Panc1 (cell line): ENCODE results near the gene FAM81B. TPM values are rescaled to one million over a fixed set of nuclear protein-coding genes. Genes with fewer than 3 reads are reported as not detected.

Experiments used
- ATAC-seq: fragments of 200-7000 bp; cut with Tn5 transposase; 2 replicates; pipeline ENCODE4 v1.9.1; 2020; ENCODE audit warnings: mild to moderate bottlenecking, moderate library complexity
- BruUV-seq: library from RNA; stranded (reverse); fragments of 400-500 nt; replicated peaks from 2 replicates; lab custom pipeline; 2021; lab: Mats Ljungman, UMichigan
- CTCF ChIA-PET: fragments of 300-600 bp; sonication (Branson Sonifier 250); formaldehyde crosslinking; loops from one replicate; lab custom pipeline; 2022; ENCODE audit warnings: antibody characterized with exemption; lab: Charles Lee
- POLR2A ChIA-PET: fragments of 300-600 bp; sonication (Branson Sonifier 250); formaldehyde crosslinking; loops from one replicate; lab custom pipeline; 2022; ENCODE audit warnings: antibody characterized with exemption; lab: Charles Lee
- DNase-seq: peaks from one replicate; pipeline ENCODE4 v3.0.0-alpha.2; 2010; ENCODE audit warnings: low read depth, low spot score
- H3K27ac ChIP-seq: 2 replicates; pipeline ENCODE4 v1.5.1; 2011; ENCODE audit warnings: mild to moderate bottlenecking, low read length, inconsistent platforms
- H3K27me3 ChIP-seq: fragments of 200-500 bp; sonication (Bioruptor generic); 2 replicates; pipeline ENCODE4 v1.6.0; 2014; ENCODE audit warnings: low read length, inconsistent platforms; ENCODE audit not compliant: control insufficient read depth, insufficient read depth
- H3K36me3 ChIP-seq: fragments of 200-500 bp; sonication (Bioruptor generic); 2 replicates; pipeline ENCODE4 v1.5.1; 2014; ENCODE audit warnings: inconsistent platforms, mild to moderate bottlenecking, low read length, moderate library complexity; ENCODE audit not compliant: control insufficient read depth, insufficient read depth
- H3K4me1 ChIP-seq: 2 replicates; pipeline ENCODE4 v1.5.1; 2011; ENCODE audit warnings: inconsistent platforms, mild to moderate bottlenecking, low read length, moderate library complexity; ENCODE audit not compliant: control insufficient read depth, insufficient read depth
- H3K4me3 ChIP-seq, 2 experiments: 2 replicates each; pipeline ENCODE4 v1.5.1; 2011 to 2012; ENCODE audit warnings: low read depth in 2 of 2, low read length in 2 of 2, mild to moderate bottlenecking in 2 of 2, inconsistent platforms in 1 of 2, moderate library complexity in 1 of 2
- H3K9me3 ChIP-seq: fragments of 200-500 bp; sonication (Bioruptor generic); 2 replicates; pipeline ENCODE4 v1.5.1; 2014; ENCODE audit warnings: low read depth, mild to moderate bottlenecking, inconsistent platforms, low read length, moderate library complexity; ENCODE audit not compliant: control insufficient read depth, insufficient read depth
- POLR2AphosphoS5 ChIP-seq: IDR thresholded peaks from 2 replicates; pipeline ENCODE4 v1.6.1; 2012; ENCODE audit warnings: mild to moderate bottlenecking, low read depth, low read length, moderate library complexity
- REST ChIP-seq, 2 experiments: IDR thresholded peaks; 2 replicates each; pipeline ENCODE4 v1.6.1; 2011 to 2012; ENCODE audit warnings: low read depth in 2 of 2, control low read depth in 1 of 2, low read length in 1 of 2, mild to moderate bottlenecking in 1 of 2, moderate library complexity in 1 of 2; ENCODE audit not compliant: insufficient read depth in 1 of 2
- SIN3A ChIP-seq: IDR thresholded peaks from 2 replicates; pipeline ENCODE4 v1.6.1; 2012; ENCODE audit warnings: low read depth, mild to moderate bottlenecking, low read length, moderate library complexity, borderline replicate concordance; ENCODE audit not compliant: insufficient read depth
- TCF7L2 ChIP-seq: IDR thresholded peaks from 2 replicates; pipeline ENCODE4 v1.6.1; 2011; ENCODE audit warnings: mild to moderate bottlenecking, low read depth, low read length, inconsistent platforms
- in situ Hi-C: cut with HindIII; loops from 2 replicates; pipeline ENCODE4 v1.10.0; 2016; ENCODE audit warnings: low sequenced_read_pairs, low pct_unique_long_range_greater_than_20kb
- intact Hi-C: fragments of 100-400 bp; cut with micrococcal nuclease; formaldehyde crosslinking; loops from one replicate; pipeline ENCODE4 v1.10.0; 2022; ENCODE audit not compliant: unreplicated experiment
- total RNA-seq: library from RNA; stranded (reverse); gene quantifications from one replicate; pipeline ENCODE4 v1.2.1, GENCODE V29; 2021; ENCODE audit not compliant: unreplicated experiment
- TF ChIP-seq, protein P1 (sequence below): fragments of 450-650 bp; IDR thresholded peaks from 2 replicates; pipeline ENCODE4 v1.5.1; 2017; ENCODE audit warnings: mild to moderate bottlenecking

Gene FAM81B
- total RNA-seq, 1 experiment from 2014 or later, result not detected

GRCh38 chr5:95484421-95484820, 93.3 kb downstream of the FAM81B start:
- DNase-seq (no peak), ATAC-seq (no peak)
- ChIA-PET CTCF (no interaction called here), POLR2A (no interaction called here)
- Histone ChIP-seq H3K4me3 (no peak overlapping the region), H3K9me3 (peaks cover 6% of the 10 kb centered on the region; the same call in 1 of the 2 replicates), H3K36me3 (peaks cover 25% of the 10 kb centered on the region), H3K27ac (no peak overlapping the region), H3K27me3 (no peaks in the 10 kb centered on the region), H3K4me1 (no peaks in the 10 kb centered on the region)
- intact Hi-C loops (no loop called here), in situ Hi-C loops (no loop called here)
- no peak for TF ChIP-seq POLR2AphosphoS5
- no peak for TF ChIP-seq SIN3A
- TF ChIP-seq REST (IDR thresholded peaks at IDR 0.05; ENCODE audit: insufficient read depth in 1 of 2, low read depth in 2 of 2, low read length in 1 of 2), result no peak
- TF ChIP-seq, protein P1, sequence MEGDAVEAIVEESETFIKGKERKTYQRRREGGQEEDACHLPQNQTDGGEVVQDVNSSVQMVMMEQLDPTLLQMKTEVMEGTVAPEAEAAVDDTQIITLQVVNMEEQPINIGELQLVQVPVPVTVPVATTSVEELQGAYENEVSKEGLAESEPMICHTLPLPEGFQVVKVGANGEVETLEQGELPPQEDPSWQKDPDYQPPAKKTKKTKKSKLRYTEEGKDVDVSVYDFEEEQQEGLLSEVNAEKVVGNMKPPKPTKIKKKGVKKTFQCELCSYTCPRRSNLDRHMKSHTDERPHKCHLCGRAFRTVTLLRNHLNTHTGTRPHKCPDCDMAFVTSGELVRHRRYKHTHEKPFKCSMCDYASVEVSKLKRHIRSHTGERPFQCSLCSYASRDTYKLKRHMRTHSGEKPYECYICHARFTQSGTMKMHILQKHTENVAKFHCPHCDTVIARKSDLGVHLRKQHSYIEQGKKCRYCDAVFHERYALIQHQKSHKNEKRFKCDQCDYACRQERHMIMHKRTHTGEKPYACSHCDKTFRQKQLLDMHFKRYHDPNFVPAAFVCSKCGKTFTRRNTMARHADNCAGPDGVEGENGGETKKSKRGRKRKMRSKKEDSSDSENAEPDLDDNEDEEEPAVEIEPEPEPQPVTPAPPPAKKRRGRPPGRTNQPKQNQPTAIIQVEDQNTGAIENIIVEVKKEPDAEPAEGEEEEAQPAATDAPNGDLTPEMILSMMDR, result no peak
- TF ChIP-seq TCF7L2, result no peak
- BruUV-seq, result no TSS peak

DNA sequence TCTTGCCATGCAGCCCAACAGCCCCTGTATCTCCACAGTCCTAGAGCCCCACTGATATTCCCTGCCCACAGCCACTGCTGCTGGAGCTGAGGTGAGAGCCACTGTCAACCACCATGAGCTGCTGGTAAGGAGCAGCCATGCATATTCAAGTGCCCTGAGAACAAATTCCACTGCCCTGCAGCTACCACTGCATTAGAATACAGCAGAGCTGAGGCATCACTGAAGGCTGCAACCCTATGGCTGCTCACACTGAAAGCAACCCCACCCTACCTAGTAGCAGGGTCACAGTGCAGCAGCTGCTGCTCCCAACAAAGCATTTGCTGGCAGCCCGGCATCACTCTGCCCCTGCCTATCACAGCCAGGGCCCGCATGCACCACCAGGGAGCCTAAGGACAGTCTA, 95.0 kb downstream of the FAM81B start:
- Histone ChIP-seq H3K27ac (no peak overlapping the region), H3K4me3 (no peak overlapping the region), H3K36me3 (peaks cover 38% of the 10 kb centered on the region), H3K9me3 (peaks cover 9% of the 10 kb centered on the region; the same call in 1 of the 2 replicates), H3K27me3 (no peaks in the 10 kb centered on the region), H3K4me1 (no peaks in the 10 kb centered on the region)
- TF ChIP-seq REST (IDR thresholded peaks at IDR 0.05; ENCODE audit: insufficient read depth in 1 of 2, low read depth in 2 of 2, low read length in 1 of 2), result no peak
- no peak for TF ChIP-seq SIN3A
- TF ChIP-seq, protein P1, result no peak
- TF ChIP-seq POLR2AphosphoS5, result no peak
- no peak for TF ChIP-seq TCF7L2
- DNase-seq, result no peak
- BruUV-seq, result no TSS peak
- CTCF ChIA-PET, result no interaction called here
- intact Hi-C loops (no loop called here), in situ Hi-C loops (no loop called here)
- POLR2A ChIA-PET, result no interaction called here
- no peak for ATAC-seq
